Breast epithelium (tissue), 4 donors: ENCODE results near the gene PDIA5. TPM values are rescaled to one million over a fixed set of nuclear protein-coding genes. Genes with fewer than 3 reads are reported as not detected.

ENCODE experiments used
- DNase-seq, 2 donors: peaks; one replicate each; pipeline ENCODE4 v3.0.0-alpha.2; 2019; ENCODE audit warnings: low spot score in 2 of 2
- H3K27ac ChIP-seq, 2 donors: fragments of 200-600 bp; sonication (generic) in 1 of 2; one replicate each; pipeline ENCODE4 v1.5.1; 2016 to 2019; ENCODE audit warnings: mild to moderate bottlenecking in 1 of 2
- H3K27me3 ChIP-seq, 2 donors: fragments of 200-600 bp; sonication (generic) in 1 of 2; one replicate each; pipeline versions ENCODE4 v1.5.1 to v1.6.0; 2017 to 2019; ENCODE audit warnings: control low read depth in 1 of 2, mild to moderate bottlenecking in 1 of 2
- H3K36me3 ChIP-seq: fragments of 200-600 bp; one replicate; pipeline ENCODE4 v1.5.1; 2019
- H3K4me1 ChIP-seq, 2 donors: fragments of 200-600 bp; sonication (generic); one replicate each; pipeline ENCODE4 v1.5.1; 2016 to 2019; ENCODE audit warnings: control low read depth in 1 of 2
- H3K4me3 ChIP-seq, 3 donors: fragments of 200-600 bp; sonication (generic); 1 replicate in 2 of 3; 2 replicates in 1 of 3; pipeline ENCODE4 v1.5.1; 2016 to 2019; ENCODE audit warnings: mild to moderate bottlenecking in 3 of 3, moderate library complexity in 2 of 3
- H3K9me3 ChIP-seq, 2 donors: fragments of 200-600 bp; sonication (generic) in 1 of 2; one replicate each; pipeline ENCODE4 v1.5.1; 2016 to 2019; ENCODE audit warnings: control low read depth in 1 of 2
- POLR2A ChIP-seq: fragments of 450-650 bp; IDR thresholded peaks from one replicate; pipeline ENCODE4 v1.6.1; 2016; ENCODE audit warnings: antibody characterized with exemption, mild to moderate bottlenecking, moderate library complexity
- POLR2AphosphoS5 ChIP-seq, 3 donors: sonication (generic); formaldehyde crosslinking; IDR thresholded peaks; one replicate each; pipeline ENCODE4 v1.6.1; 2017; ENCODE audit warnings: antibody characterized with exemption in 3 of 3
- intact Hi-C: fragments of 100-400 bp; cut with DNase I; formaldehyde crosslinking; loops from one replicate; pipeline ENCODE4 v1.15.1; 2023; ENCODE audit warnings: low total_unique reads
- total RNA-seq, 3 donors: library from RNA; depleted of rRNA; stranded (reverse); fragments of >200 nt; gene quantifications; one replicate each; pipeline ENCODE4 v1.1.0, GENCODE V29; 2016
- TF ChIP-seq, protein P1 (sequence below), 3 donors: fragments of 450-650 bp; IDR thresholded peaks; one replicate each; pipeline ENCODE4 v1.5.1; 2016 to 2017; ENCODE audit warnings: antibody characterized with exemption in 3 of 3, mild to moderate bottlenecking in 3 of 3, moderate library complexity in 3 of 3

Gene PDIA5
- total RNA-seq, 3 donors from 2014 or later: 10.7 to 26.5 (median 11.0) TPM

- no peaks in the 10 kb centered on the region for H3K4me1 ChIP-seq
Measured at GRCh38 chr3:123070510-123070909, 3.7 kb downstream of the PDIA5 start.

DNA sequence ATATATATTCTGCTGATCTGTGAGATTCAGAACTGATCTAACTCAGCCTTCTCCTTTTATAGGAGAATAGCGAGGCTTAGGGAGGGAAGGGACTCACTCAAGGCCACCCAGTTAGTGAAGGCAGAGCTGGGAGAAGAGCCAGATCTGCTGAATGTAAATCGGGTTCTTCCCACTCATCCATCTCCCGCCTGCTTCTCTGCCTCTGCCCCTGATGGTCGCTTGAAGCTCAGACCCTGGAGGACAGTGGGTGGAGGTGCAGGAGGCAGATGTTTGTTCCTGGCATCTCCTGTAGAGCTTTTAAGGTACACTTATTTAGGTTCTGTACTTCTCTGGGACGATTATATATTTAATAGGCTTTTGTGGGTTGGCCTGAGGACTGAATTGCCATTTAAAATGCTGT is 4.3 kb downstream of the PDIA5 start:
- DNase-seq: no peak
- Histone ChIP-seq H3K9me3 (no peaks in the 10 kb centered on the region), H3K4me1 (no peaks in the 10 kb centered on the region), H3K27ac (no peak overlapping the region), H3K36me3 (no peaks in the 10 kb centered on the region), H3K27me3 (no peaks in the 10 kb centered on the region), H3K4me3 (no peak overlapping the region)
- intact Hi-C loops: no loop called here
- no peak for TF ChIP-seq POLR2AphosphoS5 (IDR thresholded peaks at IDR 0.05)
- TF ChIP-seq, protein P1, sequence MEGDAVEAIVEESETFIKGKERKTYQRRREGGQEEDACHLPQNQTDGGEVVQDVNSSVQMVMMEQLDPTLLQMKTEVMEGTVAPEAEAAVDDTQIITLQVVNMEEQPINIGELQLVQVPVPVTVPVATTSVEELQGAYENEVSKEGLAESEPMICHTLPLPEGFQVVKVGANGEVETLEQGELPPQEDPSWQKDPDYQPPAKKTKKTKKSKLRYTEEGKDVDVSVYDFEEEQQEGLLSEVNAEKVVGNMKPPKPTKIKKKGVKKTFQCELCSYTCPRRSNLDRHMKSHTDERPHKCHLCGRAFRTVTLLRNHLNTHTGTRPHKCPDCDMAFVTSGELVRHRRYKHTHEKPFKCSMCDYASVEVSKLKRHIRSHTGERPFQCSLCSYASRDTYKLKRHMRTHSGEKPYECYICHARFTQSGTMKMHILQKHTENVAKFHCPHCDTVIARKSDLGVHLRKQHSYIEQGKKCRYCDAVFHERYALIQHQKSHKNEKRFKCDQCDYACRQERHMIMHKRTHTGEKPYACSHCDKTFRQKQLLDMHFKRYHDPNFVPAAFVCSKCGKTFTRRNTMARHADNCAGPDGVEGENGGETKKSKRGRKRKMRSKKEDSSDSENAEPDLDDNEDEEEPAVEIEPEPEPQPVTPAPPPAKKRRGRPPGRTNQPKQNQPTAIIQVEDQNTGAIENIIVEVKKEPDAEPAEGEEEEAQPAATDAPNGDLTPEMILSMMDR (IDR thresholded peaks at IDR 0.05): no peak
- no peak for TF ChIP-seq POLR2A

More at GRCh38 chr3:123070510-123070909, 3.7 kb downstream of the PDIA5 start:
- DNase-seq: no peak
- TF ChIP-seq POLR2AphosphoS5 (IDR thresholded peaks at IDR 0.05) (no peak), POLR2A (no peak)
- TF ChIP-seq, protein P1 (IDR thresholded peaks at IDR 0.05): no peak
- no peak overlapping the region for H3K27ac ChIP-seq
- H3K36me3 ChIP-seq: no peaks in the 10 kb centered on the region
- no peak overlapping the region for H3K4me3 ChIP-seq
- no peaks in the 10 kb centered on the region for H3K27me3 ChIP-seq
- H3K9me3 ChIP-seq: no peaks in the 10 kb centered on the region
- intact Hi-C loops: no loop called here

GRCh38 chr3:123071581-123071980 is 4.8 kb downstream of the PDIA5 start:
- no peaks in the 10 kb centered on the region for H3K9me3 ChIP-seq
- intact Hi-C loops: no loop called here
- no peak for DNase-seq
- TF ChIP-seq POLR2A (no peak), POLR2AphosphoS5 (IDR thresholded peaks at IDR 0.05) (no peak)
- TF ChIP-seq, protein P1 (IDR thresholded peaks at IDR 0.05): no peak
- H3K36me3 ChIP-seq: no peaks in the 10 kb centered on the region
- H3K27me3 ChIP-seq: no peaks in the 10 kb centered on the region
- H3K4me1 ChIP-seq: peaks cover 0 to under 1% of the 10 kb centered on the region in 2 donors
- H3K27ac ChIP-seq: no peak overlapping the region
- no peak overlapping the region for H3K4me3 ChIP-seq

DNA sequence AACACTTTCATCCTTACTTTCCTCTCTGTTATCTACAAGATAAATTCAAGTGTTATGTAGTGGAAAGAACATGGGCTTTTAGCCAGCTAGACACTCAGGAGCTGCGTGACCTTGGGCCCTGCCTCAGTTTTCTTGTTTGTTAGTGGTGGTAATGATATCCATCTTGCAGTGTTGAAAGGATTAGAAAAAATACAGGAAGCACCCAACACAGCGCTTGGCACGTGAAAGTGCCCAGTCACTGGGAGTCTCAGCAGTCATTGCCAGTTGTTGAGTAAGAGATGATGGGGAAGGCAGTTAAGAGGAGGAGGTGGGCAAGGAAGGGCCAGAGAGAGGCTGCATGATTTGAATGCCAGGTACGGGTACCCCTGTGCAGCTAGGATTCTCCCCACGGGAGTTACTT is 5.3 kb downstream of the PDIA5 start:
- no peaks in the 10 kb centered on the region for H3K36me3 ChIP-seq
- no peaks in the 10 kb centered on the region for H3K9me3 ChIP-seq
- no peaks in the 10 kb centered on the region for H3K27me3 ChIP-seq
- no peak overlapping the region for H3K27ac ChIP-seq
- TF ChIP-seq, protein P1 (IDR thresholded peaks at IDR 0.05): no peak
- TF ChIP-seq POLR2AphosphoS5 (IDR thresholded peaks at IDR 0.05): no peak
- no peak for TF ChIP-seq POLR2A
- H3K4me3 ChIP-seq: no peak overlapping the region
- intact Hi-C loops: no loop called here
- no peak for DNase-seq
- H3K4me1 ChIP-seq: peaks cover 0 to 5% of the 10 kb centered on the region in 2 donors

GRCh38 chr3:123072564-123072963 is 5.7 kb downstream of the PDIA5 start:
- Histone ChIP-seq H3K27ac (no peak overlapping the region), H3K9me3 (no peaks in the 10 kb centered on the region), H3K4me1 (peaks cover 0 to 5% of the 10 kb centered on the region in 2 donors), H3K4me3 (no peak overlapping the region), H3K27me3 (no peaks in the 10 kb centered on the region), H3K36me3 (no peaks in the 10 kb centered on the region)
- intact Hi-C loops: no loop called here
- DNase-seq: no peak
- TF ChIP-seq POLR2AphosphoS5 (IDR thresholded peaks at IDR 0.05) (no peak), POLR2A (no peak)
- TF ChIP-seq, protein P1 (IDR thresholded peaks at IDR 0.05): no peak
